GM19351 (cell line): ENCODE measurements around the gene NPIPB6.

Experiments
- ATAC-seq: cut with Tn5 transposase; IDR thresholded peaks from one replicate; pipeline ENCODE4 v1.9.1; 2021; ENCODE audit warnings: mild to moderate bottlenecking, moderate library complexity; ENCODE audit not compliant: unreplicated experiment

NPIPB6 gene

GRCh38 chr16:28324235-28324886 lies 38.9 kb downstream of the NPIPB6 start:
- no peak for ATAC-seq

- ATAC-seq = no peak
Observed at GRCh38 chr16:28321700-28322411, 41.5 kb downstream of the NPIPB6 start.

- no peak for ATAC-seq
Observed at GRCh38 chr16:28320741-28321140, 42.6 kb downstream of the NPIPB6 start.

- no peak for ATAC-seq
Observed at GRCh38 chr16:28320023-28320561, 43.2 kb downstream of the NPIPB6 start.

GRCh38 chr16:28319476-28320022 lies 43.8 kb downstream of the NPIPB6 start:
- no peak for ATAC-seq

- ATAC-seq = no peak
Observed at GRCh38 chr16:28318042-28318744, 45.1 kb downstream of the NPIPB6 start.

GRCh38 chr16:28317040-28317880 lies 46.0 kb downstream of the NPIPB6 start:
- ATAC-seq = no peak

GRCh38 chr16:28316054-28316453 lies 47.3 kb downstream of the NPIPB6 start:
- ATAC-seq = no peak

- ATAC-seq = no peak
Observed at GRCh38 chr16:28313587-28313986, 49.7 kb downstream of the NPIPB6 start.

- ATAC-seq = no peak
Observed at GRCh38 chr16:28312327-28312726, 51.0 kb downstream of the NPIPB6 start.

GRCh38 chr16:28311913-28312312 lies 51.4 kb downstream of the NPIPB6 start:
- no peak for ATAC-seq

GRCh38 chr16:28311413-28311812 lies 51.9 kb downstream of the NPIPB6 start:
- no peak for ATAC-seq

GRCh38 chr16:28310796-28311195 lies 52.5 kb downstream of the NPIPB6 start:
- no peak for ATAC-seq

GRCh38 chr16:28309811-28310311 lies 53.4 kb downstream of the NPIPB6 start:
- ATAC-seq = no peak

- ATAC-seq = no peak
Observed at GRCh38 chr16:28308794-28309584, 54.3 kb downstream of the NPIPB6 start.

GRCh38 chr16:28307936-28308335 lies 55.4 kb downstream of the NPIPB6 start:
- no peak for ATAC-seq

GRCh38 chr16:28304214-28304613 lies 59.1 kb downstream of the NPIPB6 start:
- no peak for ATAC-seq

- ATAC-seq = no peak
Observed at GRCh38 chr16:28303132-28303531, 60.2 kb downstream of the NPIPB6 start.

- no peak for ATAC-seq
Observed at GRCh38 chr16:28301620-28302019, 61.7 kb downstream of the NPIPB6 start.

GRCh38 chr16:28301154-28301553 lies 62.2 kb downstream of the NPIPB6 start:
- ATAC-seq = no peak
